Tibial nerve (tissue), 4 donors: ENCODE measurements around the gene SRSF4.

ENCODE experiments used
- EP300 ChIP-seq, 2 donors: sonication (generic); formaldehyde crosslinking; IDR thresholded peaks; one replicate each; pipeline ENCODE4 v1.6.1; 2017; ENCODE audit warnings: antibody characterized with exemption in 2 of 2, mild to moderate bottlenecking in 1 of 2
- POLR2A ChIP-seq, 2 donors: fragments of 450-650 bp; IDR thresholded peaks; one replicate each; pipeline ENCODE4 v1.6.1; 2017; ENCODE audit warnings: antibody characterized with exemption in 2 of 2, mild to moderate bottlenecking in 2 of 2, moderate library complexity in 2 of 2
- TF ChIP-seq, protein P1 (sequence below), 5 experiments: fragments of 200-600 bp in 3 of 5; fragments of 450-650 bp in 2 of 5; sonication (generic) in 3 of 5; IDR thresholded peaks; one replicate each; pipeline ENCODE4 v1.5.1; 2016 to 2019; ENCODE audit warnings: antibody characterized with exemption in 5 of 5, mild to moderate bottlenecking in 3 of 5, moderate library complexity in 2 of 5

DNA sequence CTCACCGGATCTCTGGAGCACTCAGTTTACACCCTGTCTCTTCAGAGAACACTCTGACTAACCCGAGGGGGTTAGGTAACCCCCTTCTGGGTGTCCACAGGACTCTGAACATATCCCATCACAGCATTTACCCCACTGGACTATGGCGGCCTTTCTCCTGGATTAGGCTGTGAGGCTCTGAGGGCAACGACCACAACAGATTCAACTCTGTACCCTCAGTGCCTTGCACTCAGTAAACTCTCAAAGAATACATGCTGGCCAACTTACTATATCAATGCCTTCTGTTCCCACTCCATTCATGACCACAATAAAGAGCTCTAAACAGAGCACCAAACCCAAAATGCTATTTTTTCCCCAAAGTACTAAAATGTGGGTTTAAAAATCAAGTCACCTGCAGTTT is 43.7 kb upstream of the SRSF4 start:
- TF ChIP-seq, protein P1, sequence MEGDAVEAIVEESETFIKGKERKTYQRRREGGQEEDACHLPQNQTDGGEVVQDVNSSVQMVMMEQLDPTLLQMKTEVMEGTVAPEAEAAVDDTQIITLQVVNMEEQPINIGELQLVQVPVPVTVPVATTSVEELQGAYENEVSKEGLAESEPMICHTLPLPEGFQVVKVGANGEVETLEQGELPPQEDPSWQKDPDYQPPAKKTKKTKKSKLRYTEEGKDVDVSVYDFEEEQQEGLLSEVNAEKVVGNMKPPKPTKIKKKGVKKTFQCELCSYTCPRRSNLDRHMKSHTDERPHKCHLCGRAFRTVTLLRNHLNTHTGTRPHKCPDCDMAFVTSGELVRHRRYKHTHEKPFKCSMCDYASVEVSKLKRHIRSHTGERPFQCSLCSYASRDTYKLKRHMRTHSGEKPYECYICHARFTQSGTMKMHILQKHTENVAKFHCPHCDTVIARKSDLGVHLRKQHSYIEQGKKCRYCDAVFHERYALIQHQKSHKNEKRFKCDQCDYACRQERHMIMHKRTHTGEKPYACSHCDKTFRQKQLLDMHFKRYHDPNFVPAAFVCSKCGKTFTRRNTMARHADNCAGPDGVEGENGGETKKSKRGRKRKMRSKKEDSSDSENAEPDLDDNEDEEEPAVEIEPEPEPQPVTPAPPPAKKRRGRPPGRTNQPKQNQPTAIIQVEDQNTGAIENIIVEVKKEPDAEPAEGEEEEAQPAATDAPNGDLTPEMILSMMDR (IDR thresholded peaks at IDR 0.05): no peak
- TF ChIP-seq POLR2A (IDR thresholded peaks at IDR 0.05) (no peak), EP300 (IDR thresholded peaks at IDR 0.05) (no peak)
